Skeletal muscle cell (primary cell): ENCODE results near the gene MAS1L.
"Not testable (repeated sequence)": the region's sequence is repeated elsewhere in the genome, so short reads cannot be mapped to it uniquely, and the experiment has no call there.

Source experiments
- DNase-seq: peaks from one replicate; pipeline ENCODE4 v3.0.0-alpha.2; 2010; ENCODE audit warnings: low read depth
- H3K4me3 ChIP-seq: 2 replicates; pipeline ENCODE4 v1.5.1; 2011; ENCODE audit warnings: low read depth, mild to moderate bottlenecking, control low read depth, low read length, moderate library complexity

The MAS1L gene

GRCh38 chr6:29436730-29437129 lies 51.0 kb downstream of the MAS1L start:
- H3K4me3 ChIP-seq, DNase-seq: not testable (repeated sequence)
